ENCODE results near the gene FAM20C. TPM values are rescaled to one million over a fixed set of nuclear protein-coding genes. Genes with fewer than 3 reads are reported as not detected.

The FAM20C gene
- total RNA-seq, 6 donors from 2014 or later = 17.7 to 53.7 (median 46.8) TPM

- no peak for TF ChIP-seq POLR2AphosphoS5 (IDR thresholded peaks at IDR 0.05)
- no peak for TF ChIP-seq POLR2A (IDR thresholded peaks at IDR 0.05)
- TF ChIP-seq EP300 (IDR thresholded peaks at IDR 0.05) = no peak
- no peak for TF ChIP-seq CTCF (IDR thresholded peaks at IDR 0.05)
- no peaks in the 10 kb centered on the region for H3K9me3 ChIP-seq
- ATAC-seq (ENCODE audit: low FRiP score in 2 of 2) = no peak
- H3K4me3 ChIP-seq = no peak overlapping the region
- H3K36me3 ChIP-seq = no peaks in the 10 kb centered on the region
- DNase-seq = peak in 1 of 2 donors; percentile 15
- WGBS, 2 donors = 9 to 23% methylated on average over 12 to 29 of the region's 46 CpGs
- no peak overlapping the region for H3K27ac ChIP-seq
- H3K27me3 ChIP-seq = peaks cover 0 to 22% (median 17%) of the 10 kb centered on the region in 4 donors
- peaks cover 0 to 24% (median 16%) of the 10 kb centered on the region in 4 donors for H3K4me1 ChIP-seq
Observed at GRCh38 chr7:289209-289755, 96.9 kb downstream of the FAM20C start.

GRCh38 chr7:289756-290553, 97.6 kb downstream of the FAM20C start, which contains the start of gene FOXL3:
TSS of gene FOXL3 (plus strand) at chr7:290170. CDS start at chr7:290170, 0 bp downstream.
- Histone ChIP-seq H3K9me3 (no peaks in the 10 kb centered on the region), H3K36me3 (no peaks in the 10 kb centered on the region), H3K4me3 (peak within 1 kb of the TSS in 2 of 4 donors; percentile 5 to 13), H3K27ac (no peak within 1 kb of the TSS), H3K27me3 (peaks cover 0 to 22% (median 17%) of the 10 kb centered on the region in 4 donors), H3K4me1 (peaks cover 0 to 24% (median 18%) of the 10 kb centered on the region in 4 donors)
- ATAC-seq (ENCODE audit: low FRiP score in 2 of 2) = no peak
- TF ChIP-seq EP300 (IDR thresholded peaks at IDR 0.05) (no peak), CTCF (IDR thresholded peaks at IDR 0.05) (no peak), POLR2AphosphoS5 (IDR thresholded peaks at IDR 0.05) (no peak), POLR2A (IDR thresholded peaks at IDR 0.05) (no peak)
- 6% methylated on average over 35 of the region's 79 CpGs; no CpG with 5 or more reads in 1 of the 2 donors for WGBS, 2 donors
- DNase-seq = peak in 1 of 2 donors; percentile 17

- peak in 1 of 2 donors; percentile 22 for DNase-seq
- Histone ChIP-seq H3K9me3 (no peaks in the 10 kb centered on the region), H3K4me1 (peaks cover 0 to 31% (median 24%) of the 10 kb centered on the region in 4 donors), H3K27me3 (peaks cover 0 to 22% (median 17%) of the 10 kb centered on the region in 4 donors), H3K36me3 (no peaks in the 10 kb centered on the region), H3K27ac (no peak overlapping the region), H3K4me3 (peak overlapping the region in 2 of 4 donors; percentile 5 to 13)
- TF ChIP-seq POLR2A (IDR thresholded peaks at IDR 0.05) (no peak), EP300 (IDR thresholded peaks at IDR 0.05) (no peak), CTCF (IDR thresholded peaks at IDR 0.05) (no peak), POLR2AphosphoS5 (IDR thresholded peaks at IDR 0.05) (no peak)
- peak in 1 of 2 donors; percentile 11 for ATAC-seq (ENCODE audit: low FRiP score in 2 of 2)
- 2 to 11% methylated on average over 17 to 51 of the region's 102 CpGs for WGBS, 2 donors
Observed at GRCh38 chr7:290554-291372, 98.4 kb downstream of the FAM20C start.

GRCh38 chr7:291373-292092, 99.2 kb downstream of the FAM20C start:
- Histone ChIP-seq H3K4me3 (no peak overlapping the region), H3K36me3 (no peaks in the 10 kb centered on the region), H3K4me1 (peaks cover 0 to 33% (median 26%) of the 10 kb centered on the region in 4 donors), H3K27me3 (peaks cover 0 to 22% (median 17%) of the 10 kb centered on the region in 4 donors), H3K9me3 (no peaks in the 10 kb centered on the region), H3K27ac (no peak overlapping the region)
- DNase-seq (peak in 1 of 2 donors; percentile 52), ATAC-seq (ENCODE audit: low FRiP score in 2 of 2) (no peak)
- 59 to 75% methylated on average over 14 to 21 of the region's 21 CpGs for WGBS, 2 donors
- TF ChIP-seq EP300 (IDR thresholded peaks at IDR 0.05) = no peak
- TF ChIP-seq POLR2A (IDR thresholded peaks at IDR 0.05) = no peak
- TF ChIP-seq CTCF (IDR thresholded peaks at IDR 0.05) = no peak
- TF ChIP-seq POLR2AphosphoS5 (IDR thresholded peaks at IDR 0.05) = no peak

All from upper lobe of left lung (tissue), 6 donors.